ENCODE measurements around the gene CASK.

The CASK gene

GRCh38 chrX:41671082-41671481 lies 252.3 kb downstream of the CASK start:
- no peak for DNase-seq (ENCODE audit: extremely low spot score)
- POLR2A ChIA-PET = no interaction called here
- CTCF ChIA-PET = interaction anchor here (0.5 kb wide), 1 partner anchor 206 kb away, joined by 3 read pairs; no protein-coding TSS in a partner anchor
- TF ChIP-seq NFRKB (IDR thresholded peaks at IDR 0.05) = no peak
- TF ChIP-seq L3MBTL2 (conservative IDR thresholded peaks at IDR 0.05) = no peak
- TF ChIP-seq ARNT (IDR thresholded peaks at IDR 0.05) = no peak
- TF ChIP-seq BHLHE40 (IDR thresholded peaks at IDR 0.05; ENCODE audit: borderline replicate concordance) = no peak
- no peak for TF ChIP-seq TARDBP (IDR thresholded peaks at IDR 0.05)
- TF ChIP-seq FOXK2 (IDR thresholded peaks at IDR 0.05) = no peak
- no peak for TF ChIP-seq FOXM1 (IDR thresholded peaks at IDR 0.05; ENCODE audit: borderline replicate concordance)
- TF ChIP-seq FOXA1 (IDR thresholded peaks at IDR 0.05) = no peak

GRCh38 chrX:41670112-41670511 lies 253.2 kb downstream of the CASK start:
- ChIA-PET CTCF (no interaction called here), POLR2A (no interaction called here)
- TF ChIP-seq FOXM1 (IDR thresholded peaks at IDR 0.05; ENCODE audit: borderline replicate concordance) = no peak
- no peak for TF ChIP-seq HDGF (IDR thresholded peaks at IDR 0.05; ENCODE audit: borderline replicate concordance)
- no peak for TF ChIP-seq TARDBP (IDR thresholded peaks at IDR 0.05)
- no peak for TF ChIP-seq ELF4 (IDR thresholded peaks at IDR 0.05)
- TF ChIP-seq FOXK2 (IDR thresholded peaks at IDR 0.05) = no peak
- no peak for TF ChIP-seq NFRKB (IDR thresholded peaks at IDR 0.05)
- TF ChIP-seq SP1 (IDR thresholded peaks at IDR 0.05) = no peak
- TF ChIP-seq LEF1 (IDR thresholded peaks at IDR 0.05; ENCODE audit: borderline replicate concordance) = no peak
- no peak for TF ChIP-seq L3MBTL2 (conservative IDR thresholded peaks at IDR 0.05)
- no peak for TF ChIP-seq ARNT (IDR thresholded peaks at IDR 0.05)
- no peak for TF ChIP-seq FOXA1 (IDR thresholded peaks at IDR 0.05)
- no peak for TF ChIP-seq CTBP1 (IDR thresholded peaks at IDR 0.05; ENCODE audit: borderline replicate concordance)
- no peak for TF ChIP-seq ZNF384 (IDR thresholded peaks at IDR 0.05)
- TF ChIP-seq PKNOX1 (IDR thresholded peaks at IDR 0.05) = no peak
- no peak for TF ChIP-seq SUZ12 (IDR thresholded peaks at IDR 0.05)
- TF ChIP-seq BHLHE40 (IDR thresholded peaks at IDR 0.05; ENCODE audit: borderline replicate concordance) = no peak
- DNase-seq (ENCODE audit: extremely low spot score) = no peak

GRCh38 chrX:41667631-41668030 lies 255.7 kb downstream of the CASK start:
- DNase-seq (ENCODE audit: extremely low spot score) = no peak
- TF ChIP-seq SP1 (IDR thresholded peaks at IDR 0.05) (no peak), L3MBTL2 (conservative IDR thresholded peaks at IDR 0.05) (no peak), PKNOX1 (IDR thresholded peaks at IDR 0.05) (no peak), CTBP1 (IDR thresholded peaks at IDR 0.05; ENCODE audit: borderline replicate concordance) (no peak), HDGF (IDR thresholded peaks at IDR 0.05; ENCODE audit: borderline replicate concordance) (no peak), TARDBP (IDR thresholded peaks at IDR 0.05) (no peak), BHLHE40 (IDR thresholded peaks at IDR 0.05; ENCODE audit: borderline replicate concordance) (no peak), NFRKB (IDR thresholded peaks at IDR 0.05) (no peak), FOXK2 (IDR thresholded peaks at IDR 0.05) (no peak), ZNF384 (IDR thresholded peaks at IDR 0.05) (no peak), SUZ12 (IDR thresholded peaks at IDR 0.05) (no peak), FOXA1 (IDR thresholded peaks at IDR 0.05) (no peak), ARNT (IDR thresholded peaks at IDR 0.05) (no peak), ELF4 (IDR thresholded peaks at IDR 0.05) (no peak)
- ChIA-PET POLR2A (no interaction called here), CTCF (no interaction called here)

- CTCF ChIA-PET = no interaction called here
- POLR2A ChIA-PET = no interaction called here
- DNase-seq (ENCODE audit: extremely low spot score) = no peak
- TF ChIP-seq SP1 (IDR thresholded peaks at IDR 0.05) (no peak), L3MBTL2 (conservative IDR thresholded peaks at IDR 0.05) (no peak), SUZ12 (IDR thresholded peaks at IDR 0.05) (no peak), ZNF384 (IDR thresholded peaks at IDR 0.05) (no peak), PKNOX1 (IDR thresholded peaks at IDR 0.05) (no peak), CTBP1 (IDR thresholded peaks at IDR 0.05; ENCODE audit: borderline replicate concordance) (no peak), TARDBP (IDR thresholded peaks at IDR 0.05) (no peak), LEF1 (IDR thresholded peaks at IDR 0.05; ENCODE audit: borderline replicate concordance) (no peak), FOXK2 (IDR thresholded peaks at IDR 0.05) (no peak), FOXA1 (IDR thresholded peaks at IDR 0.05) (no peak), HDGF (IDR thresholded peaks at IDR 0.05; ENCODE audit: borderline replicate concordance) (no peak), NFRKB (IDR thresholded peaks at IDR 0.05) (no peak), FOXM1 (IDR thresholded peaks at IDR 0.05; ENCODE audit: borderline replicate concordance) (no peak), ARNT (IDR thresholded peaks at IDR 0.05) (no peak), BHLHE40 (IDR thresholded peaks at IDR 0.05; ENCODE audit: borderline replicate concordance) (no peak), ELF4 (IDR thresholded peaks at IDR 0.05) (no peak)
Observed at GRCh38 chrX:41666251-41666650, 257.1 kb downstream of the CASK start.

DNA sequence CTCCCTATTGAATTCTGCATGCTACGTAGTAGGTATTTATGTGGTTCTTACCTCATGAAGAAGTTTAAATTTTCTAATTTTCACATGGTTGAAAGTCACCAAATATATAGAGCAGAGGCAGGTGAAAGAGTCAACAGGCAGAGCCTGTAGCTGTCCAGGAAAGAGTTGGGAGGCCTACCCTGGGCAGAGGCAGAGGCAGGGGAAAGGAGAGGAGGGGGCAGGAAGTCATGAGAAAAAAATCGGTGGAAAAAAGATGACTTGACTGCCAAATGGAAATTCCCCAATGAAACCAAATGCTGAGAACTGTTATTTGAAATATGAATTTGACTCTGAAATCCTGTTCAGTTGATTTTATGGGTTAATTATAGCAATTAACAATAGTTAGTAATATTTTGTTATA lies 257.7 kb downstream of the CASK start:
- TF ChIP-seq BHLHE40 (IDR thresholded peaks at IDR 0.05; ENCODE audit: borderline replicate concordance) (no peak), NFRKB (IDR thresholded peaks at IDR 0.05) (no peak), TARDBP (IDR thresholded peaks at IDR 0.05) (no peak), FOXM1 (IDR thresholded peaks at IDR 0.05; ENCODE audit: borderline replicate concordance) (no peak), ELF4 (IDR thresholded peaks at IDR 0.05) (no peak), SP1 (IDR thresholded peaks at IDR 0.05) (no peak), FOXA1 (IDR thresholded peaks at IDR 0.05) (no peak), ZNF384 (IDR thresholded peaks at IDR 0.05) (no peak), LEF1 (IDR thresholded peaks at IDR 0.05; ENCODE audit: borderline replicate concordance) (no peak), SUZ12 (IDR thresholded peaks at IDR 0.05) (no peak), ARNT (IDR thresholded peaks at IDR 0.05) (no peak), PKNOX1 (IDR thresholded peaks at IDR 0.05) (no peak), HDGF (IDR thresholded peaks at IDR 0.05; ENCODE audit: borderline replicate concordance) (no peak)
- CTCF ChIA-PET = no interaction called here

More for the DNA sequence above, 257.7 kb downstream of the CASK start:
- POLR2A ChIA-PET = no interaction called here
- no peak for DNase-seq (ENCODE audit: extremely low spot score)
